WI38 (cell line): ENCODE data around the gene AK2.

Experiments
- H3K4me3 ChIP-seq: 2 replicates; pipeline ENCODE4 v1.5.1; 2011; ENCODE audit warnings: low read depth, mild to moderate bottlenecking, control low read depth, low read length
- TF ChIP-seq, protein P1 (sequence below): IDR thresholded peaks from 2 replicates; pipeline ENCODE4 v1.5.1; 2012; ENCODE audit warnings: low read depth, mild to moderate bottlenecking, control low read depth, low read length

Gene AK2

DNA sequence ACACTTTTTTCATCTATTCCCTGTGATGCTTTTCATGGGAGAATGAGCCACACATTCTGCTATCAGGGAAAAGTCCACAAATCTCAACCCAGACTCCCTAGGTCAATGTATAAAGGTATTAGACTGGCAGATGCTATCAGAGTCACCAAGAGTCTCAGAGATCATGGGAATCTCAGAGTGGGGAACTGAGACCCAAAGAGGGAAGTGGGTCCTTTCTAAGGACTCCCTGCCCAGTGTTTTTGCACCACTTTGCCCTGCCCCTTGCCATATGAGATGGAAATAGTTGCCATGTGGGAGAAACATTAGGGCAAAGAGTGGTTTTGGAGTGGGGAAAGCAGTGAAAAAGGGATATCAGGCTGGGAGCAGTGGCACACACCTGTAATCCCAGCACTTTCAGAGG, 25.2 kb upstream of the AK2 start:
- H3K4me3 ChIP-seq, result no peak overlapping the region
- TF ChIP-seq, protein P1, sequence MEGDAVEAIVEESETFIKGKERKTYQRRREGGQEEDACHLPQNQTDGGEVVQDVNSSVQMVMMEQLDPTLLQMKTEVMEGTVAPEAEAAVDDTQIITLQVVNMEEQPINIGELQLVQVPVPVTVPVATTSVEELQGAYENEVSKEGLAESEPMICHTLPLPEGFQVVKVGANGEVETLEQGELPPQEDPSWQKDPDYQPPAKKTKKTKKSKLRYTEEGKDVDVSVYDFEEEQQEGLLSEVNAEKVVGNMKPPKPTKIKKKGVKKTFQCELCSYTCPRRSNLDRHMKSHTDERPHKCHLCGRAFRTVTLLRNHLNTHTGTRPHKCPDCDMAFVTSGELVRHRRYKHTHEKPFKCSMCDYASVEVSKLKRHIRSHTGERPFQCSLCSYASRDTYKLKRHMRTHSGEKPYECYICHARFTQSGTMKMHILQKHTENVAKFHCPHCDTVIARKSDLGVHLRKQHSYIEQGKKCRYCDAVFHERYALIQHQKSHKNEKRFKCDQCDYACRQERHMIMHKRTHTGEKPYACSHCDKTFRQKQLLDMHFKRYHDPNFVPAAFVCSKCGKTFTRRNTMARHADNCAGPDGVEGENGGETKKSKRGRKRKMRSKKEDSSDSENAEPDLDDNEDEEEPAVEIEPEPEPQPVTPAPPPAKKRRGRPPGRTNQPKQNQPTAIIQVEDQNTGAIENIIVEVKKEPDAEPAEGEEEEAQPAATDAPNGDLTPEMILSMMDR, result no peak

DNA sequence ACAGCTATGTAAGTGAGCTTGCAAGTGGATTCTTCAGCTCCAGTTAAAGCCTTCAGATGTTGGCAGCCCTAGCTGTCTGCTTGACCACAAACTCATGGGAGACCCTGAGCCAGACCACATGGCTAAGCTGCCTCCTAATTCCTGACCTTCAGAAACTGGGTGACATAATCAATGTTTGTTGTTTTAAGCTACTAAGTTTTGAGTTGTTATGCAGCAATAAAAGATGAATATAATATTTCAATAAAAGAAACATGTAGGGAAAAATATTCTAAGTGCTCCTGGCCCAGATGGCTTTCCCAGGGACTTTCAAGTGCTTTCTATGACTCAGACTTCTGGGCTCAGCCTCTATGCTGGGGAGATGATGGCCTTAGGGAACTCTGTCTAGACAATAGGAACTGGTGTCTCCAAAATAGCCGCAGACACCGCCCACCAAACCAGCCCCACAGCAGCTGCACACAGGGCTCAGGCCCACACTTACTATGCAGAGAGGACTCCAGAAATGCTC, 23.9 kb upstream of the AK2 start:
- H3K4me3 ChIP-seq, result no peak overlapping the region
- TF ChIP-seq, protein P1, result no peak

DNA sequence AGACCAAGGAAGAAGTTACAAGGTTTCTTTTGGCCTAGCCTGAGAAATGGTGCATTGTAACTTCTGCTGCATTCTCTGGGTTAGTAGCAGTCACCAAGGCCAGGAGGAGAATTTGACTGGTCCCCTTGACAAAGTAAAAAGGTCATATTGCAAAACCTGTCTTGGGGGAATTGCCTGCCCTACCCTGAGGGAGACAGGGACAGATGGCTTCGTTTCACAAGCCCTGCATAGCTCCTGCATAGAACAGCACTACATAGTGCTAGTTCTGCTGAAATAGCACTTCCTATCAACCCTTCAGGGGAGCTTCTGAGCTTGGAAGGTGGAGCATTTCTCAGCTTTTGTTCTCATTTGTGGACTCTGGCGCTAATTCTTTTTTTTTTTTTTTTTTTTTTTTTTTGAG, 20.4 kb upstream of the AK2 start:
- H3K4me3 ChIP-seq, result no peak overlapping the region
- TF ChIP-seq, protein P1, result no peak

DNA sequence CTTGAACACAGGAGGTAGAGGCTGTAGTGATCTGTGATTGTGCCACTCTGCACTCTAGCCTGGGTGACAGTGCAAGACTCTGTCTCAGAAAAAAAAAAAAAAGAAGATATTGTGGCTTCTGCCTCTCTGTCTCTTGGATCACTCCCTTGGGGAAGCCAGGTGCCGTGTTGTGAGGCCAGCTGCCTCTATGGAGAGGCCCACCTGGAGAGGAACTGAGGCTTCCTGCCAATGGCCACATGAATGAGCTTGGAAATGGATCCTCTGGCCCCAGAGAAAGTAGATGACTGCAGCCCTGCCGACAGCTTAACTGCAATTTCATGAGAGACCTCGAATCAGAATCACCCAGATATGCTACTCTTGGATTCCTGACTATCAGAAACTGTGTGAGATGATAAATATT, 19.7 kb upstream of the AK2 start:
- TF ChIP-seq, protein P1, result no peak
- H3K4me3 ChIP-seq, result no peak overlapping the region

DNA sequence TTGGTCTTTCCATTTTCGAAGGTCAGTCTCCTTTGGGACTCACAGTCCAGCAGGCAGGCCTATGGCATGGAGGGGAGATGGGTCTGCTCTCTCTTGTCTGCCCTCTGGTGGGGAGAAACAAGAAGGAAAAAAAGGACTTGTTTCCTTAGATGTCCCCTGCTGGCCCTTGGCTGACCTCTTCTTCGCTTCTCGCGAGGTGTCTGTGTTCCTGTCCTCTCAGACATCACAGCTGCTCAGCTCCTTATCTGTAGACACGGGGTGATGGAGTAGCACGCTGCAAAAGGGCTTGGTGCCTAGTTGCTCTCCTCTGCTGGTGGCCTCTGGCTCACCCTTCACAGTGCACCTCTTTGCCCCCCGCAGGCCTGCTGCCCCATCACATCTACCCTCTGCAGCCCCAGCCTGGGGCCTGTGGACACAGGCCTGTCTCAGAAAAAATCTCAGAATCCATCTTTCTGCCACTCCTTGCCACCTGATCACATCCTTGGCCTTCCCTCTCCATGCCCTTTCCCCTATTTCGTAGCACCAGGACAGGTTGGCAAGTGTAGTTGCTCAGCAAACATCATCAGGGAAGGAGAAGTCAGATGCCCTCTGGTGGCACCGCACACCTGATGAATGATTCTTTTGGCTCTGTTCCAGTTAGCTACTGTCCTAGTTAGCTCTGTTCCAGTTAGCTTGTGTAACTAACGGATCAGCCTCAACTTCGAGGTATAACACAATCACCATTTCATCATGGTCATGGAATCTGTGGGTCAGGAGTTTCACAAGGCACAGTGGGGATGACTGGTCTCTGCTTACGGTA, 18.7 kb upstream of the AK2 start:
- no peak overlapping the region for H3K4me3 ChIP-seq
- TF ChIP-seq, protein P1, result peak; percentile 75

DNA sequence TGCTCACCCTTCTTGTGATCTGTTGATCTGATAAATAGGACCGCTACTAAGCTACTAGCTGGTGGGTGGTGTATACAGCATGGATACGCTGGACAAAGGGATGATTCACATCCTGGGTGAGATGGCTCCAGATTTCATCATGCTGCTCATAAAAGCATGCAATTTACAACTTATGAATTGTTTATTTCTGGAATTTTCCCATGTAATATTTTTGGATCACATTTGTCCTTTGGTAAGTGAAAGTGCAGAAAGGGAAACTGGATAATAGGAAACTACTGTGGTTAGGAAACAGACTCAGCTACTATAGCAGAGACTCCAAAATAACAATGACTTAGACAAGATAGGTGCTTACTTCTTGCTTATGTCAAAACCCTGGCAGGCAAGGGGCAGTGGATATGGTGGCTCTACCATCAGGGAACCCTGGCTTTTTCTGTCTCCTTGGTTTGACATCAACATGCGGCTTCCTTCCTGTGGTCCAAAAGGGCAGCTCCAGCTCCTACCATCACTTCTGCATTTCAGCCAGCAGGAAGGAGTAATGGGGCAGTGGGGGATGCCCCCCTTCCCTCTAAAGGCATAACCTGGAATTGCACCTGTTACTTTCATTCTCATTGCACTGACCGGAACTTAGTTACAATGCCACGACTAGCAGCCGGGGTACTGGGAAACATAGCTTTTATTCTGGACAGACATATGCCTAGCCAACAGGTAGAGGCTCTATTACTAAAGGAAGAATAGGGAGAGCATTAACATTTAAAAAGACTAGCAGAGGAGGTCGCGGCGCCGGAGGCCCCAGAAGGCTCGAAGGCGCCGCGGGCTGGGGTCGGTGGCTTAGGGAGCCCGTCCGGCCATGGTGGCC, 13.8 kb upstream of the AK2 start:
- no peak overlapping the region for H3K4me3 ChIP-seq
- TF ChIP-seq, protein P1, result no peak

DNA sequence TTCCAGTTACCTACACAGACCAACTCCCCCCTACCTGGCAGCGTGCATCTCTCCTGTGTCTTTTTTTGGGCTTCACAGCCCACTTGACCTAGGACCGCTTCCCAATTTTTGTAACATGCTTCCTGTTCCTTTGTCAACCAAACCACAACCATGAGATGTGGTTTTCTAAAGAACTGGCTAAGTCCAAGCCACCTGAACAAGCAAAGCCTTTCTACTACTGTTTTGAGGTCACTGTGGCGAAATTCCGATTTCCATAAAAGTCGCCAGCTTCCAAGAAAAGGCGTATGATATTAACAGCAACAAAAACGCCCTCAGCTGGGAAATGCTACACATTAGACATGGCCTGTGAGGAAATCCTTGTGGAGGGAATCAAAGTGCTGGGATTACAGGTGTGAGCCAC, 12.7 kb upstream of the AK2 start:
- no peak overlapping the region for H3K4me3 ChIP-seq
- TF ChIP-seq, protein P1, result no peak
